Measurements from ENCODE around the gene STRA8.

- TF ChIP-seq EP300 (IDR thresholded peaks at IDR 0.05; ENCODE audit: low read depth in 2 of 2, low read length in 2 of 2) (no peak), EP300 (CRISPR knock-in tag; IDR thresholded peaks at IDR 0.05; ENCODE audit: borderline replicate concordance) (no peak), NFYC (CRISPR knock-in tag; IDR thresholded peaks at IDR 0.05) (no peak), SNAPC2 (CRISPR knock-in tag; IDR thresholded peaks at IDR 0.05) (no peak), CTCF (CRISPR knock-in tag; IDR thresholded peaks at IDR 0.05) (no peak), SRY (CRISPR knock-in tag; IDR thresholded peaks at IDR 0.05) (no peak), SRF (IDR thresholded peaks at IDR 0.05; ENCODE audit: low read depth, low read length) (no peak), RERE (CRISPR knock-in tag; IDR thresholded peaks at IDR 0.05; ENCODE audit: low read depth) (no peak), TAF1 (CRISPR knock-in tag; IDR thresholded peaks at IDR 0.05) (no peak), MIER3 (CRISPR knock-in tag; IDR thresholded peaks at IDR 0.05; ENCODE audit: borderline replicate concordance) (no peak), ZNF704 (CRISPR knock-in tag; IDR thresholded peaks at IDR 0.05; ENCODE audit: borderline replicate concordance) (no peak)
These were observed 36.3 kb upstream of the STRA8 start for GRCh38 chr7:135197343-135197742.
